Left cardiac atrium (tissue), 4 donors: ENCODE results near the gene OR10Z1. TPM values are rescaled to one million over a fixed set of nuclear protein-coding genes. Genes with fewer than 3 reads are reported as not detected.

ENCODE experiments used
- ATAC-seq, 2 donors: fragments of 200-7000 bp; cut with Tn5 transposase; one replicate each; pipeline ENCODE4 v1.9.1; 2020; ENCODE audit warnings: mild to moderate bottlenecking in 2 of 2, moderate library complexity in 2 of 2
- DNase-seq: peaks from one replicate; pipeline ENCODE4 v3.0.0-alpha.2; 2020
- intact Hi-C, 2 donors: fragments of 100-400 bp; cut with DNase I; formaldehyde crosslinking; loops; one replicate each; pipeline versions ENCODE4 v1.14.1 to v1.15.1; 2022 to 2023
- total RNA-seq, 2 donors: library from RNA; stranded (reverse); fragmentation: NEBNext Ultra II Directional; extraction: Animal tissue kit (Norgen Biotek cat#: 25700); gene quantifications; one replicate each; pipeline ENCODE4 v1.2.1, GENCODE V29; 2021
- donor health status: DM: no; HTN: yes; CAD: no.
- donor health status: DM: no; HTN: yes; CAD: no; lungs with severe emphysema.
- donor health status: DM: yes; HTN: yes; CAD: no.
- donor health status: Dilated cardiomyopathy.

OR10Z1 gene
- total RNA-seq, 2 donors from 2014 or later, result not detected

DNA sequence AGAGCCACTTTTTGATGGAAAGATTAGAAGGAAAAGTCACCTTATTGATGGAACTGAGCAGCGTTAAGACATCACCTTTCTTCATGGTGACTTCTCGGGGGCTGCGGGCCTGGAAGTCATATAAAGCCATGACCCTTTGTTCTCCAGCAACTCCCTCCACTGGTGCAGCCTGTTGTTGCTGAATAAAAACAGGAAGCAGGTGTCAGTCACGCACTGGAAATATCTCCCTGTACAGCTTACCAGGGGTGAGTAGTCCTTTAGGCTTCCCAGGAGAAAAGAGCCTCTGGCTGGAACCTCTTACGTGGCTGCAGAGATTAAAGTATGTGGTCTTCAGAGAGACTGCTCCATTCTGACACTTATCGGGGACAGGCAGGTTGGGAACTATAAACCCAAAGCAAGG, 49.5 kb downstream of the OR10Z1 start:
- intact Hi-C loops, result no loop called here
- DNase-seq (peak; percentile 18), ATAC-seq (no peak)

Other genes with a start within 250 kb of the OR10Z1 start
- gene OR10T2, start 205.8 kb upstream of the OR10Z1 start, total RNA-seq, result not detected
- not detected for gene OR10K2, start 179.0 kb upstream of the OR10Z1 start, total RNA-seq
- not detected for gene OR10K1, start 143.4 kb upstream of the OR10Z1 start, total RNA-seq
- not detected for gene OR10R2, start 133.0 kb upstream of the OR10Z1 start, total RNA-seq
- gene OR6Y1, start 50.9 kb upstream of the OR10Z1 start, total RNA-seq, result not detected
- not detected for gene OR6P1, start 34.7 kb upstream of the OR10Z1 start, total RNA-seq
- not detected for gene OR10X1, start 25.4 kb upstream of the OR10Z1 start, total RNA-seq
- gene SPTA1, start 81.4 kb downstream of the OR10Z1 start, total RNA-seq, result under 1 TPM; 0.03 to 0.15 TPM
- not detected for gene OR6K2, start 95.4 kb downstream of the OR10Z1 start, total RNA-seq
- not detected for gene OR6K3, start 115.5 kb downstream of the OR10Z1 start, total RNA-seq
- not detected for gene OR6K6, start 149.5 kb downstream of the OR10Z1 start, total RNA-seq
- not detected for gene OR6N1, start 166.9 kb downstream of the OR10Z1 start, total RNA-seq
- not detected for gene OR6N2, start 175.9 kb downstream of the OR10Z1 start, total RNA-seq
- gene MNDA, start 226.1 kb downstream of the OR10Z1 start, total RNA-seq, result 1 to 10 TPM; 5.2 to 9.5 TPM